ENCODE measurements around the gene FANK1.

FANK1 gene

GRCh38 chr10:125989791-125990190 lies 93.4 kb downstream of the FANK1 start:
- no peak for DNase-seq (ENCODE audit: low spot score)

- no peak for DNase-seq (ENCODE audit: low spot score)
Observed at GRCh38 chr10:125990974-125991373, 94.6 kb downstream of the FANK1 start.

GRCh38 chr10:125991392-125991791 lies 95.0 kb downstream of the FANK1 start:
- DNase-seq (ENCODE audit: low spot score), result no peak

GRCh38 chr10:125992254-125992653 lies 95.9 kb downstream of the FANK1 start:
- DNase-seq (ENCODE audit: low spot score), result no peak

GRCh38 chr10:125994601-125995000 lies 98.2 kb downstream of the FANK1 start:
- DNase-seq (ENCODE audit: low spot score), result no peak

- no peak for DNase-seq (ENCODE audit: low spot score)
Observed at GRCh38 chr10:125995726-125996304, 99.5 kb downstream of the FANK1 start.

GRCh38 chr10:125997586-125997985 lies 101.2 kb downstream of the FANK1 start:
- DNase-seq (ENCODE audit: low spot score), result no peak

GRCh38 chr10:125999694-126000093 lies 103.3 kb downstream of the FANK1 start:
- no peak for DNase-seq (ENCODE audit: low spot score)

- no peak for DNase-seq (ENCODE audit: low spot score)
Observed at GRCh38 chr10:126001576-126001975, 105.2 kb downstream of the FANK1 start.

GRCh38 chr10:126004752-126005151 lies 108.4 kb downstream of the FANK1 start:
- DNase-seq (ENCODE audit: low spot score), result no peak

GRCh38 chr10:126006264-126006663 lies 109.9 kb downstream of the FANK1 start:
- DNase-seq (ENCODE audit: low spot score), result no peak

- no peak for DNase-seq (ENCODE audit: low spot score)
Observed at GRCh38 chr10:126006906-126007305, 110.5 kb downstream of the FANK1 start.

GRCh38 chr10:126009650-126010049 lies 113.3 kb downstream of the FANK1 start:
- DNase-seq (ENCODE audit: low spot score), result no peak

- no peak for DNase-seq (ENCODE audit: low spot score)
Observed at GRCh38 chr10:126011995-126012394, 115.6 kb downstream of the FANK1 start.

GRCh38 chr10:126012485-126012884 lies 116.1 kb downstream of the FANK1 start:
- DNase-seq (ENCODE audit: low spot score), result no peak

- no peak for DNase-seq (ENCODE audit: low spot score)
Observed at GRCh38 chr10:126013489-126014281, 117.3 kb downstream of the FANK1 start.

- DNase-seq (ENCODE audit: low spot score), result no peak
Observed at GRCh38 chr10:126014309-126014708, 117.9 kb downstream of the FANK1 start.

GRCh38 chr10:126015413-126015812 lies 119.0 kb downstream of the FANK1 start:
- no peak for DNase-seq (ENCODE audit: low spot score)

- no peak for DNase-seq (ENCODE audit: low spot score)
Observed at GRCh38 chr10:126016156-126016805, 119.9 kb downstream of the FANK1 start.

GRCh38 chr10:126016882-126017281 lies 120.5 kb downstream of the FANK1 start:
- DNase-seq (ENCODE audit: low spot score), result no peak

GRCh38 chr10:126017961-126018560 lies 121.7 kb downstream of the FANK1 start:
- DNase-seq (ENCODE audit: low spot score), result no peak

- DNase-seq (ENCODE audit: low spot score), result no peak
Observed at GRCh38 chr10:126021833-126022500, 125.6 kb downstream of the FANK1 start.
